DMS53 (cell line): ENCODE results near the gene CFAP65.
A peak's percentile ranks its signal among the peaks of the same experiment; 100 is the strongest.

ENCODE experiments used
- DNase-seq: peaks from one replicate; lab custom pipeline; 2025; lab: John Stamatoyannopoulos, UW

The CFAP65 gene

GRCh38 chr2:219041252-219041651 lies at the start of gene CFAP65:
Gene CFAP65 (minus strand): TSS chr2:219041516. CDS start chr2:219039048, 2,468 bp downstream.
- DNase-seq: peak; percentile 83

DNA sequence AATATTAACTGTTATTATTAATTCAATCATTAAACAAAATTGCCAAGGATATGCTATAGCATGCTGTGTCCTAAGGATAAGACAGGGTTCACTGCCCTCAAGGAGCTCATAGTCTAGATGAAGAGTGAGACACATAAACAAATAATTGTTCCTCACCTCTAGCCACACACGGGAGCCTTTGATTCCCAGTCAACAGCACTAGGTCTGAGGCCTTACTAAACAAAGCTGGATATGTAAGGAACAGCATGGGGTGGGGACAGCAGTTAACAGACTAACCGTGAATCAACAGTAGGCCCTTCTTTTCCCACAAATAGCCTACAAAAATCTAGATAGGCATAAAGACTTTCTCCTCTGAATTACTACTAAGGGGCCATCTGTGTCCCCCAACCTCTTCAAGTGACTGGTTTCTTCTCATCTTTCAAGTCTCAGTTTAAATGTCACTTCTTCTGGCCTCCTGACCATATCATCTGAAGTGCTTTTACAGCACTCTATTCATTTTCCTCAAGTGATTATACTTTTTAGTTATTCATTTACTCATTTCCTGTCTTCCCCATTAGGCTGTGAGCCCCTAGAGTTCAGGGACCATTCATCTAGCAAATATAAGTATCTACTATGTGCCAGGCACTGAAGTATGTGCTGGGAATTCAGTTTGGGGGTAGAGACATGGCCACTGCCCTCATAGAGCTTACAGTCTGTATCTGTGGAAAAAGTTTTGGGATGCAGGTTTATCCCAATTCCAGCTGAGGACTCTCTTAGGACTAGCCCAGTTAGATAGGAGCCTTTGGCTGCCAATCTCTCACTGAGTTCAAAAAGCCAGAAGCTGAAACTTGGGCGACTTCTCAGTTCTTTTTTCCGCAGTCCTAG lies 49.4 kb upstream of the CFAP65 start:
- DNase-seq: peak; percentile 13

- DNase-seq: no peak
Measured at GRCh38 chr2:219089330-219089729, 48.0 kb upstream of the CFAP65 start.

- no peak for DNase-seq
Measured at GRCh38 chr2:219087848-219088247, 46.5 kb upstream of the CFAP65 start.

GRCh38 chr2:219087361-219087760 lies 46.0 kb upstream of the CFAP65 start:
- no peak for DNase-seq

DNA sequence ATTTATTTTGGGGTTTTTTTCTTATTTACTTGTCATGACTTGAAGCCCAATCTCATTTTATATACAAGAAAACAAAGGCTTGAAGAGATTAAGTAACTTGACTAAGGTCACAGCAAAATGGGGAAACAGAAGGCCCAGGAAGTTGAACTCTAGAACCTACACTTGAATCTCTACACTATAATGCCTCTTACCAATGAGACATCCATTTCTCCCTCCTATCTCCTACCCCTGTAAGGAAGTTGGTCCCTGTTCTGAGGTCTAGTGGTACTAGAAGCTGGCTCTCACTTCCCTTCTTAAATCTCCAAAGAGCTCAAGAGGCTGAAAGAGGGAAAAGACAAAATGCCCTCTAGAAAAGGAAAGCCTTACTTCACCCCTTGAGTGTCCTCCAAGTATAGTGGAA lies 44.9 kb upstream of the CFAP65 start:
- DNase-seq: no peak

- no peak for DNase-seq
Measured at GRCh38 chr2:219084791-219085190, 43.5 kb upstream of the CFAP65 start.

DNA sequence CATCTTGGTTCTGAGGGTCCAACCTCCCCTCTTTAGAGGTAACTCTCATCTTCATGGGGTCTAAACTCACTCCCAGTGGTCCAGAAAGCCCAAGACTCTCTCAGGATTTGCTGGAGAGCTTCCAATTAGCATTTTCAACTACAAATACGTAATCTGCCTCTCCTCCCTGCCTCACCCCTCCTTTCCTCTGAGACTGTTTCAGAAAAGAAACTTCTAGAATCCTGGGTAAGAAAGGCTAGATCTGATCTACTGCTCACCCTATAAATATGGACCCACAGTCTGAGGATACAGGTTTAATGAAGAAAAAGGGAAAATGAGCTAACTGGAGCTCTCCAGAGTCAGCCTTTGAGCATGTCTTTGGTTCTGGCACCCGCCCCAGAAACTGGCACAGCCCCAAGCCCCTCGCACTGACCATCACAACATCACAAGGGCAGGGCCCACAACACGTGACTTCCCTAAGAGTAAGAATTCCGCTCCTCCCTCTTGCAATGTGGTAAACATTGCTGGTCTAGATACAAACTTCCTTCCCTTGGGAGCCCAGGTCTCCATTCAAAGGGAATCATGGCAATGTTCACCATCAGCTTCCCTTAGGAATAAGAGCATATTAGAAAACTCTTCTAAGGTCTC lies 41.1 kb upstream of the CFAP65 start:
- no peak for DNase-seq

DNA sequence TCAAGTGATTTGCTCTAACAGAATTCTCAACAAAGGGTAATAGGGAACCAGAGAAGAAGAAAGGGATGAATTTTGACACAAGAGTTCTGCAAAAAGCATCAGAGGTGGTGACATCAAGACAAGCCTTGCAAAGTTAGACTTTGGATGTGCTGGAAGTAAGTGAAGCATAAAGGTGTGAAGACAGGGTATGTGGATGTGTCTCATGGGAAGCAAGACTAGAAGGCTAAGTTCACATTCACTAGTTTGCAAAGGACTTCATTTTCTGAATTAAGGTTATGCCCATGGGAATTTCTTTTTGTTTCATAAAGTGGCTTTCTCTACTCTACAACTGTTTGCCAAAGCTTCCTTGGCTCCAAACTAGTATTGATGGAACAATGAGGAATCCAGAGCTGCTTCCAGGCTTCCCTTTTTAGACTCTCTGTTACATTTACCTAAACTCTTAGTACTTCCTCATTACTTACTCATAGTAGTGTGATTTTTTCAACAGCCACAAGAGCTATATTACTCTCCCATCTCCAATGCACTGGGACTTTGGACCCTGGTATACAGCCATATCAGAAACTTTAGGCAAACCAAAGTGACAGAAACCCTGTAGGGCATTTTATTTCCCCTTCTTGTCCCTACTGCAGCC lies 40.5 kb upstream of the CFAP65 start:
- DNase-seq: peak; percentile 5

GRCh38 chr2:219081096-219081495 lies 39.8 kb upstream of the CFAP65 start:
- DNase-seq: no peak

DNA sequence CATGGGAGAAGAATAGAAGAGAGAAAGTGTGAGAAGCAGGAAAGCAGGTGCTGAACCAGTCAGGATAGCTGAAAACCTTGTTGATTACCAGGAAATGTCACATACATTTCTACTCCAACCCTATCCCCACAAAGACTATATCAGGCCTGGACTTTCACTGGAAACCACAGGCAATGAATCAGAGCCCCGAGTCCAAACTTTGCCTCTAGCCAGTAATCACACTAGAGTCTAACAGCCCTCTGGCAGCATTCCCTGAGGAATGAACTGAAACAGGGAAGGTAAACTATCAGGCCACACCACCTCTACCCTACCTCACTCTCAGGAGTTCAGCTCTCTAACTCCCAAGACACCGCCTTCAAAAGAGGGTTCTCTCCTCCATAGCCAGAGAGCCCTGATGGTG lies 38.1 kb upstream of the CFAP65 start:
- no peak for DNase-seq

DNA sequence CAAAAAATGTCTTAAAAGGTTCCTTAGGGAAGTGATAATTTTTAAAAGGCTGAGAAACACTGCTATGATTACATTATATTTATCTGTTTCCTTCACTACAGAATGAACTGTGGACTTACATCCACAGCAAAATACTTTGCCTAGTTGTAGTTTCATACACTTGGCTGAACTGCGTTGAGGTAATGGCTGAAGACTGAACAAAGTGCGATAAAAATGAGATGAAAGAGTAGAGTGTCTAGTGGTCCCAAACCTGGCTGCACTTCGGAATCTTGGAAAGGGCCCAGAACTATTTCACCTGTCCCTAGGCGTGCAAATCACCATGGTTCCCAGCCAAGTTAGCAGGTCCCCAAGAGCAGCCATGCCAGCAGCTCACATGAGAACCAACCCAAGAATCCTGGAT lies 37.6 kb upstream of the CFAP65 start:
- no peak for DNase-seq

- no peak for DNase-seq
Measured at GRCh38 chr2:219078126-219078525, 36.8 kb upstream of the CFAP65 start.

- no peak for DNase-seq
Measured at GRCh38 chr2:219076253-219076652, 34.9 kb upstream of the CFAP65 start.

GRCh38 chr2:219073413-219074129 lies 32.3 kb upstream of the CFAP65 start:
- peak; percentile 87 for DNase-seq

GRCh38 chr2:219072741-219073250 lies 31.5 kb upstream of the CFAP65 start:
- DNase-seq: no peak

DNA sequence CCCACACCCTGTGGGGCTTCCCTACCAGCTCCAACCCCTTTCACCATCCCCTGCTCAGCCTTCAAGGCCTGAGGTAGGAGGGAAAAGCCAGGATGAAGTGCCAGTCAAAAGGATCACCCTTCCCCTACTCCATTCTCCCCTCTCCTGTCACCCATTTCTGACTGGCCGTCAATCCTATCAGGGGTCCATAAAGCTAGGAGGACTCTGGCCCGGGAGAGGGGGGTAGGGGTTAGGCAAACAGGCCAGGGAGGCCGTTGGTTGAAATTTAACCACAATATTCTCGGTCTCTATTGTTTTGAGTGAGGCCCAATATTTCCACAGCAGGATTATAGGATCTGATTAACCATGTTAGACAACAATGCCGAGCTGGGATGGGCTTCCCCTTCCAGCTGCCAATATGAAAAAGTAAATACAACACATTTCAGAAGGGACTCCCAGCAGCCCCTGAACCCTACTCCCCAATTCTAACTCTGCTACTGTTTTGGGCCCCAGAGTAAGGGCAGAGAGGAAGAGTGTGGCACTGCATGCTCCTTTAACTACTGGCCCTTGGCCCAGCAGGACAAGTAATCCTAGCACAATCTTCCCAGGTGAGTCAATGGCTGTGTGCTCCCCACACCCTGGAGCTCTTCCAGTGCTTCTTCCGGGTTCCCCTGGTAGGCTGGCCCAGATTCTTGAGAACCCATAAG lies 30.0 kb upstream of the CFAP65 start:
- DNase-seq: peak; percentile 20

GRCh38 chr2:219065484-219065883 lies 24.2 kb upstream of the CFAP65 start:
- DNase-seq: no peak

DNA sequence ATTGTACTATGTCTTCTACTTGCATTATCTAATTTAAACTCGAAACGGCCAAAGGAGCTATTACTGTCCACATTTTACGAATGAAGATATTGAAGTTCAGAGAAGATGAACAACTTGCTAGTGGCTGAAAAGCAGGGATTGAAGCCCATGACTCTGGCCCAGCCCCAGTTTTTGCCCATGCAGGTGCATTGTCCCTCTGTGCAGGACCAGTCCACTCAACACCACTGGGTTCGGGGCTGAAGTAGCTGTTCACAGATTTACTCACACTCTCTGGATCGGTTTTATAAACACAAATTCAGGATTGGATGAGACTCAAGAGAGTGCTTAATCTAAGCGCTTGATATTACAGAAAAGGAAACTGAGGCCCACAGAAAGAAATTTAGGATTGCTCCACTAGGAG lies 20.8 kb upstream of the CFAP65 start:
- DNase-seq: no peak

- peak; percentile 65 for DNase-seq
Measured at GRCh38 chr2:219060821-219061791, 19.8 kb upstream of the CFAP65 start, which contains the start of gene IHH. Gene IHH (minus strand): TSS chr2:219060921. CDS start chr2:219060467, 454 bp downstream.
